ENCODE data around the gene TRAPPC2L.
"Not testable (repeated sequence)": the region's sequence is repeated elsewhere in the genome, so short reads cannot be mapped to it uniquely, and the experiment has no call there.

Gene TRAPPC2L

GRCh38 chr16:88818575-88818874 lies 38.4 kb upstream of the TRAPPC2L start:
- no peak for DNase-seq (ENCODE audit: low read depth in 4 of 4, low spot score in 1 of 4)

DNA sequence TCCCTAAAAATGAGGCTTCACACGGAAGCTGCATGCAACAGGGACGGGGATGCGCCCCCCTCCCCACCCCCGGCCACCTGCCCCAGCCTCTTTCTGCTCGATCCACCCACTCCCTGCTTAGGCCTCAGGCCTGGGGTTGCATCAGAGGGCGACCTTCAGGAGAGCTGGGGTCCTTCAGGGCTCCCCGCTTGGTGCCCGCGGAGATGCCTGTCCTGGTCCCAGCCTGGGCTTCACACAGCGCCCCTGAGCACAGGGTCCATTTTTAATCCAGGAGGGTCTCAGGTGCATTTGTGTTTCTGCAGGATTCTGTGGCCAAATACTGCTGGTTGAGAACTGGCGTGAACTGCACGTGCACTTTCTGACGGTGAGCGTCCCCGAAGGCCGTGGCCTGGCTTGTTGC lies 37.8 kb upstream of the TRAPPC2L start:
- no peak for DNase-seq (ENCODE audit: low read depth in 4 of 4, low spot score in 1 of 4)

DNA sequence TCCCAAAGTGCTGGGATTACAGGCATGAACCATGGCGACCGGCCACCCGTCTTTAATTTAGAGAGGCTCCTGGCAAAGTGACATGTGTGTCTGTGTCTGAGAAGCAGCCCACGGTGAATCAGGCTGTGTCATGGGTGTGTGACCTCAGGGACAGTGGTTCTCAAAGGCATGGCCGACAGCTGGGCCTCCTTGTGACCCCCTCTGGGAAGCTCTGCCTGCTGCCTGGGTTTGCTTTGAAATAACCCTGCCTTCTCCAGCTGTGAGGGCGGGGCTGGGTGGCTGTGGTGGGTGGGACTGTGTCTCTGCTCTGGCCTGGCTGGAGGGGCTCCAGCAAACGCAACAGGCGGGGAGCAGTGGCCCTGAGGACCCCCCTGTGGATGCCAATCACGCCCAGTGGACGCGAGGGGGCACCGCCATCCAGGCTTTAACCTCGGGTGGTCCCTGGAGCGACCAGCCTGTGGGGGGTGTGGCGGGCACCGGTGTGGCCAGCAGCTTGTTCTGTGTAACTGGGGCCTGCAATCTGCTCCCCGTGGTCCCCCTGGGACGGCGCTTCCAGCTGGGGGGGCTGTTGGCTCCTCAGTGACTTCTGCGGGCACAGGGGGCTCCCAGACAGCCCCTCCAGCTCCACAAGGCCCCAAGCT lies 36.4 kb upstream of the TRAPPC2L start:
- no peak for DNase-seq (ENCODE audit: low read depth in 4 of 4, low spot score in 1 of 4)

GRCh38 chr16:88821168-88821850 lies 35.6 kb upstream of the TRAPPC2L start:
- no peak for DNase-seq (ENCODE audit: low read depth in 4 of 4, low spot score in 1 of 4)

DNA sequence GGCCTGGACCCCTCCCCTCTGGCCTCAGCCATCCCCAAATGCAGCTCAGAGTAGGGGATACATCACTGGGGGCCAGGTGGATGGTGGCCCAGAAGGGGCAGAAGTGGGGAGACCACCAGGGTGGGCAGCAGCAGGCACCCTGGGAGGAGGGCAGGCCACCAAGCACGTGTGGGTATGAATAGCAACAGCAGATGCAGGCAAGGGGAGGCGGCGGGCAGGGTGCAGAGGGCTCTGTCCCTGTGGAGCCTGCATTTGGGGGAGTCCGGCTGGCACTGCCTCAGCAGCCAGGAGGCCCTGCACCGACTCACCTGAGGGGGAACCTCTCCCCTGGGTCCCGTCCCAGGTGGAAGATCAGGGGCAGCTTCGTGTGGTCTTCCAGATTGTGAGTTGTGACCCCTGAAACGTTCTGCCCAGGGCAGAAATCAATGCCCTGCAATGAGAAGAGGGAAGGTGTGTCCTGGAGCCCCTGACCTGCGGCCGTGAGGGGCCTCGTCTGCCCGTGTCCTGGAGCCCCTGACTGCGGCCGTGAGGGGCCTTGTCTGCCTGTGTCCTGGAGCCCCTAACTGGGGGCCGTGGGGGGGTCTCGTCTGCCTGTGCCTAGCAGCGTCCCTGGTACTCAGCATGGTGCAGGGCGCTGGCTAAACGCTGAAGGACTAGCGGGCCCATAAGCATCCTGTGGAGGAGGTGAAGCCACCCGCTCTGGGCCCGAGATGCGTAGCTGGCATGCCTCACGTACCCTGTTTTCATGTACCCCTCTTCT lies 34.5 kb upstream of the TRAPPC2L start:
- no peak for DNase-seq (ENCODE audit: low read depth in 4 of 4, low spot score in 1 of 4)

GRCh38 chr16:88823646-88824045 lies 33.3 kb upstream of the TRAPPC2L start:
- DNase-seq (ENCODE audit: low read depth in 4 of 4, low spot score in 1 of 4) = not testable (repeated sequence)

GRCh38 chr16:88824256-88825077 lies 32.5 kb upstream of the TRAPPC2L start:
- DNase-seq (ENCODE audit: low read depth in 4 of 4, low spot score in 1 of 4) = no peak

GRCh38 chr16:88825146-88825545 lies 31.8 kb upstream of the TRAPPC2L start:
- DNase-seq (ENCODE audit: low read depth in 4 of 4, low spot score in 1 of 4) = no peak

- DNase-seq (ENCODE audit: low read depth in 4 of 4, low spot score in 1 of 4) = no peak
Observed at GRCh38 chr16:88826070-88826840, 30.7 kb upstream of the TRAPPC2L start.

- no peak for DNase-seq (ENCODE audit: low read depth in 4 of 4, low spot score in 1 of 4)
Observed at GRCh38 chr16:88827727-88828126, 29.2 kb upstream of the TRAPPC2L start.

DNA sequence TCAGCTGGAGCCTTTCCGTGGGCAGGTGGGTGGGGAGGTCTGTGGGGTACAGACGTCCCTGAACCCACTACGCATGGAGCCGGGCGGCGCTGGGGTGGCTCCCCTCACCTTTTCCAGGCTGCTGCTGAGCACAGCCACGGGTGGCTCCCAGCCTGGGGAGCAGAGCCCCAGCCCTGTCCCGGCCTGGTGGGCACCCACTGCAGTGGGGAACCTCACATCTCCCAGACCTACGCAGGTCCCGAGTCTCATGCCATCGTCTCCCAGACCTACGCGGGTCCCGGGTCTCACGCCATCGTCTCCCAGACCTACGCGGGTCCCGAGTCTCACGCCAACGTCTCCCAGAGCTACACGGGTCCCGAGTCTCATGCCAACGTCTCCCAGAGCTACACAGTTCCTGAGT lies 28.2 kb upstream of the TRAPPC2L start:
- DNase-seq (ENCODE audit: low read depth in 4 of 4, low spot score in 1 of 4) = no peak

DNA sequence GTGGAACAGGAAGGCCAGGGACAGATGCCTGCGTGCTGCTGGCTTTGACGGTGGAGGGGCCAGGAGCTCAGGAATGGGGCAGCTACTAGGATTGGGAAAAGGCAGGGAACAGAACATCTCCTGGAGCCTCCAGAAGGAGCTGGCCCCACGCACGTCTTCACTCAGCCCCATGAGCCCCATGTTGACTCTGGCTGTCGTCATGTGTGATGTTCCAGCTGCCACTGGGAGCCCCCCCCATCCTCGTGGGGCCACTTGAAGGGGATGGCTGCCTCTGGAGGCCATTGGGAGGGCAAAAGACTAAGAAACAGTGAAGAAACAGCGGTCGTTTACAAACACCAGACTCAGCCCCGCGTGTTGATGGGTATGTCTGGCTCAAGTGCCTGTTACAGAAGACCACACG lies 26.7 kb upstream of the TRAPPC2L start:
- no peak for DNase-seq (ENCODE audit: low read depth in 4 of 4, low spot score in 1 of 4)

DNA sequence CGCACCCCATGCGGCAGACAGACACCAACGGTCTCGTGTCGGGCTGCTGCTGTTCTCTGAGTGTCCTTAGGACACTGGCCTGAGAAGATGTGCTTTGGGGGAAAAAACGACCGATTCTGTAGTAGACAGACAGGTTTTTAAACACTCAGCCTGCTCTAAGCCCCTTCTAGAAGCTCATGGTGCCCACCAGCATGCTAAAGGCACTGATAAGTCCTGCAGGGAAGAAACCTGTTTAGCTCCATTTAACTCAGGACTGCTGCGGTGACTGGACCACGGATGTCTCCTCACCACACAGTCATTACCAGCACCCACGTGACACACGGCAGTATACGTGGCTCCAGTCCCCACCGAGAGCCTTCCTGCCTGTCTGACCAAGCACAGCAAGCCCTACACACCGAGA lies 26.1 kb upstream of the TRAPPC2L start:
- DNase-seq (ENCODE audit: low read depth in 4 of 4, low spot score in 1 of 4) = no peak

DNA sequence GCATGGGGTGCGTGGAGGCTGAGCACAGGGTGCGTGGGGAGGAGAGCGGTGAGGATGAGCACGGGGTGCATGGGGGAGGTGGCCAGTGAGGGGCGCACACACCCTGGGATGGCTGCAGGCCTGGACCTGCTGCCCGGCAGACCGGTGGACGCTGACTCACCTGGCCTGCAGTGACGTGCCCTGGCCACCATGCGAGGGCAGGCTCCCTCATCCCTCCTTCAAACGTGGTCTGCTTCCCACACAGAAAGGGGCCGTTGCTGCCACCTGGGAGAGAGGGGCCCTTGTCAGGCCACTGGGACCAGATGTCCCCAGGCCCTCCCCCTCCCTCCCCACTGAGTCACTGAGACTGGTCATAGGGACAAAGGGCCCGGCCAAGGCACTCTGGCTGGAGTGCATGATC lies 25.1 kb upstream of the TRAPPC2L start:
- no peak for DNase-seq (ENCODE audit: low read depth in 4 of 4, low spot score in 1 of 4)

DNA sequence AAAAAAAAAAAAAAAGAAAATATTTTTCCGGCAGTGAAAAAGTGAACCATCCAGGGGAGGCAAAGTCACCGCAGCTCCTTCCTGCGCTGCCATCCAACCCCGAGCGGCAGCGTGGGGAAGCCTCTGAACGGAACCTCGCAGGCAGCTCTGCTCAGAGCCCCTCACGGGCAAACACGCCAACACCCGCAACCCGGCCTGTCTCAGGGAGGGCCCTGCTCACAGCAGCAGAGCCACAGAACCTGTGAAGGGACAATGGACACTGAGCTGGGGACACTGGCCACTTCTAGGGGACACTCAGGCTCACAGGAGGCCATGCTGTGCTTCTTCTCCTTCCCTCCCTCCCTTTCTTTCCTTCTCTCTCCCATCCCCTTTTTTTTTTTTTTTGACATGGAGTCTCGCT lies 23.8 kb upstream of the TRAPPC2L start:
- DNase-seq (ENCODE audit: low read depth in 4 of 4, low spot score in 1 of 4) = no peak

GRCh38 chr16:88834670-88835069 lies 22.3 kb upstream of the TRAPPC2L start:
- DNase-seq (ENCODE audit: low read depth in 4 of 4, low spot score in 1 of 4) = no peak

DNA sequence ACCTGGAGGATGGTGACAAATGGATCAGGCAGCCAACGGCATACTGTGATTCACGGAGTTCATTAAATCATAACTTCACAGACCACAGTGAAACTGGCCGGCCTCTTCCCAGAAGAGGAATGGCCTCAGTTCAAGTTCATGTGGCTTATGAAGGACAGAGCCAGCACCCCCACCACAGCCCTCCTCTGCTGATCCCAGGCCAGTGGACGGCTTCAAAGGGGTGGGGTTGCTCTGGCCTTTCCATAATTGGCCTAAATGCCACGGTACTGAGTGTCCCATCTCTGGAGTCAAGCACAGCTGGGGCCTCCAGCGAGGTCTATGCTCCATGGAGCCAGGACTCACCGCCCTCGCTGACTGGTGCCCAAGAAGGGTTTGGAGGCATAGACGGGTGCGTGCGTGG lies 21.5 kb upstream of the TRAPPC2L start:
- no peak for DNase-seq (ENCODE audit: low read depth in 4 of 4, low spot score in 1 of 4)

DNA sequence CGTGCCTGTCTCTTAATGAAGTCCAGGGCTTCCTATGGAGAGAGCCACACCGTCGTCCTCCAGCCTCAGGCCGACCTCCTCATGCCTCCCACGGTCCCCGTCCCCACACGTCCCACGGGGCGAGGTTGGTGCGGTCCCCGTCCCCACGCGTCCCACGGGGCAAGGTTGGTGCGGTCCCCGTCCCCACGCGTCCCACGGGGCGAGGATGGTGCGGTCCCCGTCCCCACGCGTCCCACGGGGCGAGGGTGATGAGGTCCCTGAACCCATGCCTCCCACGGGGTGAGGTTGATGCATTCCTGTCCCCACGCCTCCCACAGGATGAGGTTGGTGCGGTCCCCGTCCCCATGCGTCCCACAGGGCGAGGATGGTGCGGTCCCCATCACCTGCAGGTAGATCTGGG lies 21.1 kb upstream of the TRAPPC2L start:
- DNase-seq (ENCODE audit: low read depth in 4 of 4, low spot score in 1 of 4) = no peak

GRCh38 chr16:88836791-88837190 lies 20.1 kb upstream of the TRAPPC2L start:
- no peak for DNase-seq (ENCODE audit: low read depth in 4 of 4, low spot score in 1 of 4)

DNA sequence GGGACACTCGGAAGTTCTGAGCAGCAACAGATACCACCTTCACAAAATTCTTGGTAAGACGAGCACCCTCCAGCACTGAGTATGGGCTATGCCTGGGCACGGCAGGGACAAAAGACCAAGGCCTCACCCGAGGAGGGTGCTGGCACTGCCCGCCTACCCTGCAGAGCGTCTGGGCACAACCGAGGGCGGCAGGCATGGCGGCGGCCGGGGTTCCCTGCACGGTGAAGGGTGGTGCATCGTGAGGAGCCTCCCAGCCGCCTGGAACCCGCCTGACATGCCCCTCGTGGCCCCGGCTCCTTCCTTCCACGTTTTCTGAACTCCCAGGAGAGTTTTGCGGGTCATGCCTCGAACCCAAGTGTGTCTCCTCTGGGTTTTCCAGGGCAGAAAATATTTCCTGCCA lies 19.1 kb upstream of the TRAPPC2L start:
- DNase-seq (ENCODE audit: low read depth in 4 of 4, low spot score in 1 of 4) = no peak

GRCh38 chr16:88838566-88838965 lies 18.4 kb upstream of the TRAPPC2L start:
- no peak for DNase-seq (ENCODE audit: low read depth in 4 of 4, low spot score in 1 of 4)

Measured in stimulated activated CD4-positive, alpha-beta T cell treated with anti-CD3 and anti-CD28 coated beads, Interleukin-1b, Interleukin-23, amount 100 ng/mL, for 24 hours (primary cell).